GM13977 (cell line): ENCODE measurements around the gene MSI2.

Experiments
- DNase-seq: peaks from one replicate; pipeline ENCODE4 v3.0.0; 2012; ENCODE audit warnings: low spot score
- in situ Hi-C: fragments of 300-500 bp; cut with MboI; formaldehyde crosslinking; loops from one replicate; pipeline ENCODE4 v1.12.0; 2022; ENCODE audit warnings: low sequenced_read_pairs, low pct_unique_long_range_greater_than_20kb, mixed read lengths, inconsistent platforms; ENCODE audit not compliant: unreplicated experiment
- TF ChIP-seq, protein P1 (sequence below): IDR thresholded peaks from 2 replicates; pipeline ENCODE4 v1.5.1; 2012; ENCODE audit warnings: mild to moderate bottlenecking, control low read depth; ENCODE audit not compliant: insufficient read depth; ENCODE audit errors: extremely low read depth, missing control alignments

Gene MSI2

DNA sequence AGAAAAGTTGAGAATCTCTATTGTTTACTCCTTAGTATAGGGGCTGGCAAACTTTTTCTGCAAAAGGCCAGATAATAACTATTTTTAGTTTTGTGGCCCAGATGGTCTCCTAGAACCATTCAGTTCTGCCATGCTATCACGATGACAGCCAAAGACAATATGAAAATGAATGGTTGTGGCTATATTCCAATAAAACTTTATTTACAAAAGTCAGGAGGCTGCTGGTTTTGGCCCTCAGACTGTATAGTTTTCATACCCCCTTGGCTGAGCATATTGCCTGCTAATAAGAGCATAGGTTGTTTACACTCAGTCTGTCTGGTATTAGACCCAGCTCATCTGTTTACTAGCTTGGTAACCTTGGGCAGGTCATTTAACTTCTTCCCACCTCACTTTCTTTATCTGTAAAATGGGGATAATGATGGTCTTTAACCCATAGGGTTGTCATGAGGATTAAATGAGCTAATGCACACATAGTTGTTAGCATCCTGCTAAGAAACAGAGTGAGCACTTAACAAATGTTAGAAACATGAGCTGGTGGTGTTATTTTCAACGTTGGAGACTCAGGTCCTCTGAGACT is 156.3 kb downstream of the MSI2 start:
- TF ChIP-seq, protein P1, sequence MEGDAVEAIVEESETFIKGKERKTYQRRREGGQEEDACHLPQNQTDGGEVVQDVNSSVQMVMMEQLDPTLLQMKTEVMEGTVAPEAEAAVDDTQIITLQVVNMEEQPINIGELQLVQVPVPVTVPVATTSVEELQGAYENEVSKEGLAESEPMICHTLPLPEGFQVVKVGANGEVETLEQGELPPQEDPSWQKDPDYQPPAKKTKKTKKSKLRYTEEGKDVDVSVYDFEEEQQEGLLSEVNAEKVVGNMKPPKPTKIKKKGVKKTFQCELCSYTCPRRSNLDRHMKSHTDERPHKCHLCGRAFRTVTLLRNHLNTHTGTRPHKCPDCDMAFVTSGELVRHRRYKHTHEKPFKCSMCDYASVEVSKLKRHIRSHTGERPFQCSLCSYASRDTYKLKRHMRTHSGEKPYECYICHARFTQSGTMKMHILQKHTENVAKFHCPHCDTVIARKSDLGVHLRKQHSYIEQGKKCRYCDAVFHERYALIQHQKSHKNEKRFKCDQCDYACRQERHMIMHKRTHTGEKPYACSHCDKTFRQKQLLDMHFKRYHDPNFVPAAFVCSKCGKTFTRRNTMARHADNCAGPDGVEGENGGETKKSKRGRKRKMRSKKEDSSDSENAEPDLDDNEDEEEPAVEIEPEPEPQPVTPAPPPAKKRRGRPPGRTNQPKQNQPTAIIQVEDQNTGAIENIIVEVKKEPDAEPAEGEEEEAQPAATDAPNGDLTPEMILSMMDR = no peak
- no peak for DNase-seq
- in situ Hi-C loops = no loop called here

DNA sequence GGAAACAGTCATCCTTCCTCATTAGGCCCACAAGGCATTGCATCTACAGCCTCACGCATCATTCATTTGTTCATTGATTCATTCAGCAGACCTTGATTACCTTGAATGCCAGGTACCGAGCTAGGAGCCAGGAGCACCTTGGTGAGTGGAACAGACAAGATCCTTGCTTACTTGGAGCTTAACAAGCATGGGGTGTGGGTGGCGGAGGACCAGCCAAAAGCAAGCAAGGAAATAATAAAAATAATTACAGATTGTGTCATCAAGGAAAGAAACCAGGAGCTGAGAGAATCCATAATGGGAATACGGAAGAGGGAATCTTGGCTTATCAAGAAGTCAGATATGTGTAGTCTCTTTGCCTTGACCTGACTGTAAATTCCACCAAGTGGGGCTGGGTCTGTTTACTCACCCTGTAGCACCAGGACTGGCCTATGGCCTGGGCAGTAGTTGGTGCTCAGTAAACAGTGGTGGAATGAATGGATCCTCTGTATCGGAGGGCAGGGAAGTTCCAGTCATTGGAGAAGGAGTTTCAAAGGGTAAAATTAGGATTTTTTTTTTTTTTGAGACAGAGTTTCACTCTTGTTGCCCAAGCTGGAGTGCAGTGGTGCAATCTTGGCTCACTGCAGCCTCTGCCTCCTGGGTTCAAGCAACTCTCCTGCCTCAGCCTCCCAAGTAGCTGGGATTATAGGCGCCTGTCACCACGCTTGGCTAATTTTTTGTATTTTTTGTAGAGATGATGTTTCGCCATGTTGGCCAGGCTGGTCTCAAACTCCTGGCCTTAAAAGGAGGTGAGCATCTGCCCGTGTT is 157.7 kb downstream of the MSI2 start:
- no peak for DNase-seq
- in situ Hi-C loops = no loop called here
- TF ChIP-seq, protein P1 = no peak

DNA sequence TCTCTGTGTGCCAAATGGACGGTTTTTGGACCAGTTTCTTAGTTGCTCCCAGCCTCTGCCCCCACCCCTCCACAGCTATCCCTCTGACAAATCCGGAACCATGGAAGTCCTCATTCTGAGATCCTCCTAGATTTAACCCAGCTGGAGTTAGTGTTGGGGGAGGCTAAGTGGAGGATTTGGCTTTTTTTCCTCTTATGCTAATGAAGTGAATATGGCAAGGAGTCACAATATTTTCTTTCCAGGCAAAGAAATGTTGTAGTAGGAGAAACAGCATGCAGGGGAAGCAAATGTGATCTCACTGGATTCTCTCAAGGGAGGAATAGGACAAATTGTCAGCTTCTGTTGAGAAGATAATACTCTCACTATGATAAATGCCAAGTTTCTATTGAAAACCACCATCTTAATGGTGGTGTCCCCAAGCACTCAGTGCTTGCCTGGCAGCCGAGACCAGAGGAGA is 159.5 kb downstream of the MSI2 start:
- in situ Hi-C loops = no loop called here
- TF ChIP-seq, protein P1 = no peak

DNA sequence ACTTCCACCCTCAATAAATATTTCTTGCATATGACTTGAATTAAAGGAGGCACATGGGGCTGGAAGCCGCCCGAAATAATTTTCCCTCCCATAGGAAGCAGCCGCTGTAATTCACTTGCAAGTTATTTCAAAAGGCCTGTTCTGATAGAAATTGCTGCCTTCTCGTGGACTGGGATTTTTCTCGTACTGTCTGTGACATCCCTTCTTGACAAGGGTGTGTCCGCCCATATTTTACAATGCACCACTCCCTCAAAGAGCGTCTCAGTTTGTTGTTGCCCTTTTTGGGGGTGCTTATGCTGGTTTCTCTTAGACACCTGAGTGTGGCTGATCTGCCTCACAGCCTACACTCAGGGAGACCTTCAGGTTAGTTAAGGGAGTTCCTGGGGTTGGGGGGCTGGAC is 160.0 kb downstream of the MSI2 start:
- in situ Hi-C loops = no loop called here
- no peak for DNase-seq
- TF ChIP-seq, protein P1 = no peak

More for the DNA sequence above, 159.5 kb downstream of the MSI2 start:
- DNase-seq = no peak

DNA sequence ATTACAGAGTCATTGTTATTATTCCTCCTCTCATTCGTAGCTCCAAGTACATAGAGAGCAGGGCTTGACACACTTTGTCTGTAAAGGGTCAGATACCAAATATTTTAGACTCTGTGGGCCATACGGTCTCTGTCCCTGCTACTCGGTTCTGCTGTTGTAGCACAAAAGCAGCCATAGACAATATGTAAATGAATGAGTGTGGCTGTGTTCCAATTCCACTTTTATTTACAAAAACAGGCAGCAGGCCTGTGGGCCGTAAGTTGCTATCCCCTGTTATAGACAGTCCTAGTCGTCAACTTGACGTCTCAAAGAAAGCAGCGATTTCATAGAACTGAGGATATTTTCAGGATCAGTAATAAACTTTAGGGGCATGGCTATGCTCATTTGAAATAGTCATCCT is 161.6 kb downstream of the MSI2 start:
- TF ChIP-seq, protein P1 = no peak
- DNase-seq = no peak
- in situ Hi-C loops = no loop called here

DNA sequence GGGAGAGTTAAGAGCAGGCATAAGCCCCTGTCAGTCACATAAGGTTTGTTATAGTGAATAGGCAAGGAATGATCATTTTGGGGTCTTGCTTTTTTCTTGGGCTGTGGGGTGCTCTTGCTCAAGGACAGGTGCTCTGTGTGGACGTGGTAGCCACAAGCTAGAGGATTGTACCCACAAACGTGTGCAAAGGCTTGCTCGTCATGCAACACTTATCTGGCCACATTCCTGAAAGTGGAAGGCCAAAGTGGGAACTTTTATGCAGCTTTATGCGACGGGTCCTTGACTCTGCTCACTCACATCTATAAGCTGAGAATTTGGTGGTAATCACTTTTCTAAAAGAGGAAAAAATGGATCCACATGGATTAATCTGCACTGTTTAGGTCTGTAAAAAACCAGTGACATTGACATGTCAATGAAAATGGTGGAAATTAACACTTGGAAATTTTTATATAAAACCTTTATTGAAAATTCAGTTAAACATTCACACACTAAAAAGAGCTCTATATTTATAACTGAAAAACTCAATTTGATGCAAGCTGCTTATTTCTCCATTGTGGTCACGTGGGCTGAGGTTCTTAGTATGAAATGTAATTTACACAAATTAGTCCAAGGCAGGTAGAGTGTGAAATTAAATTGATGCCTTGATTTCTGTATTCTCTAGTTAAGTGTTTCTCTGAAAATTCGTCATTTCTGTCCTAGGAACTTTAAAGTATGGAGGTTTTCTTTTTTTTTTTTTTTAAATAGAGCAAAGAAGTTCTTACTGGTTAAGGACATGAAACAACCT is 162.3 kb downstream of the MSI2 start:
- DNase-seq = no peak
- TF ChIP-seq, protein P1 = no peak
- in situ Hi-C loops = no loop called here
